GDM1 (cell line): ENCODE data around the gene ABHD1.

Source experiments
- DNase-seq: peaks from one replicate; lab custom pipeline; 2025; lab: John Stamatoyannopoulos, UW

Gene ABHD1

GRCh38 chr2:27136751-27137150 lies 13.1 kb downstream of the ABHD1 start:
- DNase-seq = no peak

GRCh38 chr2:27137322-27137935 lies 13.8 kb downstream of the ABHD1 start:
- no peak for DNase-seq

- no peak for DNase-seq
Measured at GRCh38 chr2:27138111-27138510, 14.5 kb downstream of the ABHD1 start.

GRCh38 chr2:27139310-27139709 lies 15.7 kb downstream of the ABHD1 start, which contains the start of gene PRR30:
Gene PRR30, minus strand, starts transcription at chr2:27139410. Its CDS starts 1,081 bp downstream, at chr2:27138329.
- no peak for DNase-seq

GRCh38 chr2:27143285-27143684 lies 19.7 kb downstream of the ABHD1 start:
- no peak for DNase-seq

- no peak for DNase-seq
Measured at GRCh38 chr2:27145682-27146081, 22.1 kb downstream of the ABHD1 start.

- DNase-seq = no peak
Measured at GRCh38 chr2:27147935-27148334, 24.3 kb downstream of the ABHD1 start.

- DNase-seq = no peak
Measured at GRCh38 chr2:27148801-27149439, 25.3 kb downstream of the ABHD1 start, which contains the start of gene TCF23. Gene TCF23, plus strand, starts transcription at chr2:27149004. Its CDS starts 130 bp downstream, at chr2:27149134.

- DNase-seq = no peak
Measured at GRCh38 chr2:27149570-27150405, 26.2 kb downstream of the ABHD1 start.

- no peak for DNase-seq
Measured at GRCh38 chr2:27150639-27151230, 27.1 kb downstream of the ABHD1 start.

GRCh38 chr2:27152102-27152795 lies 28.6 kb downstream of the ABHD1 start:
- no peak for DNase-seq

GRCh38 chr2:27152796-27153464 lies 29.3 kb downstream of the ABHD1 start:
- no peak for DNase-seq

- no peak for DNase-seq
Measured at GRCh38 chr2:27154488-27154887, 30.9 kb downstream of the ABHD1 start.

GRCh38 chr2:27155069-27155520 lies 31.5 kb downstream of the ABHD1 start:
- no peak for DNase-seq

GRCh38 chr2:27158468-27158867 lies 34.9 kb downstream of the ABHD1 start:
- DNase-seq = no peak

GRCh38 chr2:27159271-27159670 lies 35.7 kb downstream of the ABHD1 start:
- DNase-seq = no peak

GRCh38 chr2:27160191-27160590 lies 36.6 kb downstream of the ABHD1 start:
- no peak for DNase-seq

- DNase-seq = no peak
Measured at GRCh38 chr2:27162151-27163121, 38.8 kb downstream of the ABHD1 start.

GRCh38 chr2:27164960-27165763 lies 41.5 kb downstream of the ABHD1 start:
- DNase-seq = no peak
